H9 (cell line): ENCODE measurements around the gene GCNT2. TPM values are rescaled to one million over a fixed set of nuclear protein-coding genes. Genes with fewer than 3 reads are reported as not detected.
"Not testable (repeated sequence)": the region's sequence is repeated elsewhere in the genome, so short reads cannot be mapped to it uniquely, and the experiment has no call there.

ENCODE experiments used
- DNase-seq: peaks from one replicate; pipeline ENCODE4 v3.0.0-alpha.2; 2017
- H2AFZ ChIP-seq: one replicate; pipeline ENCODE4 v1.6.1; 2013; ENCODE audit warnings: mild to moderate bottlenecking, low read length, control low read depth, moderate library complexity
- H2AK5ac ChIP-seq: 2 replicates; pipeline ENCODE4 v1.6.1; 2013; ENCODE audit warnings: low read length, control low read depth, mixed read lengths; ENCODE audit not compliant: insufficient read length
- H2BK120ac ChIP-seq: one replicate; pipeline ENCODE4 v1.6.1; 2013; ENCODE audit warnings: low read depth, mild to moderate bottlenecking, low read length, control low read depth, inconsistent platforms; ENCODE audit not compliant: poor library complexity, severe bottlenecking
- H2BK12ac ChIP-seq: 2 replicates; pipeline ENCODE4 v1.6.1; 2013; ENCODE audit warnings: low read length, control low read depth, mixed read lengths, low read depth; ENCODE audit not compliant: insufficient read length
- H2BK15ac ChIP-seq: 2 replicates; pipeline ENCODE4 v1.6.1; 2013; ENCODE audit warnings: low read depth, low read length, control low read depth
- H2BK20ac ChIP-seq: one replicate; pipeline ENCODE4 v1.6.1; 2013; ENCODE audit warnings: low read depth, mild to moderate bottlenecking, low read length, control low read depth, inconsistent platforms; ENCODE audit not compliant: poor library complexity, severe bottlenecking
- H2BK5ac ChIP-seq: 2 replicates; pipeline ENCODE4 v1.6.1; 2013; ENCODE audit warnings: low read length, control low read depth, mixed read lengths; ENCODE audit not compliant: insufficient read length
- H3K14ac ChIP-seq: 2 replicates; pipeline ENCODE4 v1.6.1; 2013; ENCODE audit warnings: low read length, control low read depth; ENCODE audit not compliant: insufficient read depth
- H3K18ac ChIP-seq: 2 replicates; pipeline ENCODE4 v1.6.1; 2013; ENCODE audit warnings: low read depth, mild to moderate bottlenecking, mixed read lengths, low read length, control low read depth; ENCODE audit not compliant: insufficient read length
- H3K23ac ChIP-seq: 2 replicates; pipeline ENCODE4 v1.6.1; 2013; ENCODE audit warnings: low read length, control low read depth, mixed read lengths, low read depth; ENCODE audit not compliant: insufficient read length
- H3K23me2 ChIP-seq: 2 replicates; pipeline ENCODE4 v1.6.1; 2013; ENCODE audit warnings: low read depth, mild to moderate bottlenecking, mixed read lengths, low read length, control low read depth; ENCODE audit not compliant: insufficient read length, poor library complexity, severe bottlenecking
- H3K27ac ChIP-seq: 2 replicates; pipeline ENCODE4 v1.5.1; 2013; ENCODE audit warnings: low read length, control low read depth, mixed read lengths, low read depth; ENCODE audit not compliant: insufficient read length
- H3K27me3 ChIP-seq: 2 replicates; pipeline ENCODE4 v1.6.1; 2013; ENCODE audit warnings: low read length, control low read depth, inconsistent platforms; ENCODE audit not compliant: insufficient read depth
- H3K4ac ChIP-seq: 2 replicates; pipeline ENCODE4 v1.6.1; 2013; ENCODE audit warnings: low read depth, mild to moderate bottlenecking, control low read depth, inconsistent platforms, low read length, moderate library complexity
- H3K4me1 ChIP-seq: 2 replicates; pipeline ENCODE4 v1.6.1; 2013; ENCODE audit warnings: low read length, control low read depth, inconsistent platforms; ENCODE audit not compliant: insufficient read depth
- H3K4me2 ChIP-seq: 2 replicates; pipeline ENCODE4 v1.6.1; 2013; ENCODE audit warnings: low read length, control low read depth, mixed read lengths; ENCODE audit not compliant: insufficient read length, insufficient read depth
- H3K56ac ChIP-seq: 2 replicates; pipeline ENCODE4 v1.6.1; 2013; ENCODE audit warnings: low read depth, mild to moderate bottlenecking, mixed read lengths, low read length, control low read depth; ENCODE audit not compliant: insufficient read length
- H3K79me1 ChIP-seq: 2 replicates; pipeline ENCODE4 v1.6.1; 2013; ENCODE audit warnings: low read depth, mild to moderate bottlenecking, moderate library complexity, low read length, control low read depth, inconsistent platforms; ENCODE audit not compliant: insufficient read depth, poor library complexity, severe bottlenecking
- H3K79me2 ChIP-seq: 2 replicates; pipeline ENCODE4 v1.6.1; 2013; ENCODE audit warnings: low read length, control low read depth, inconsistent platforms; ENCODE audit not compliant: insufficient read depth
- H3K9ac ChIP-seq: 2 replicates; pipeline ENCODE4 v1.6.1; 2013; ENCODE audit warnings: low read length, control low read depth, mixed read lengths; ENCODE audit not compliant: insufficient read length; ENCODE audit errors: extremely low read depth
- H3K9me3 ChIP-seq: one replicate; pipeline ENCODE4 v1.6.1; 2013; ENCODE audit warnings: low read depth, low read length, inconsistent platforms; ENCODE audit not compliant: control insufficient read depth
- H3T11ph ChIP-seq: one replicate; pipeline ENCODE4 v1.6.1; 2013; ENCODE audit warnings: mild to moderate bottlenecking, low read length, control low read depth, inconsistent platforms
- H4K20me1 ChIP-seq: one replicate; pipeline ENCODE4 v1.6.1; 2013; ENCODE audit not compliant: control insufficient read depth, insufficient read length, insufficient read depth
- H4K5ac ChIP-seq: 2 replicates; pipeline ENCODE4 v1.6.1; 2013; ENCODE audit warnings: low read depth, mild to moderate bottlenecking, mixed read lengths, low read length, control low read depth; ENCODE audit not compliant: insufficient read length
- H4K8ac ChIP-seq: replicated peaks from 2 replicates; pipeline ENCODE4 v1.6.1; 2013; ENCODE audit warnings: low read length, control low read depth, mixed read lengths, low read depth; ENCODE audit not compliant: insufficient read length
- H4K91ac ChIP-seq: 2 replicates; pipeline ENCODE4 v1.6.1; 2013; ENCODE audit warnings: low read depth, mild to moderate bottlenecking, moderate library complexity, mixed read lengths, low read length, control low read depth; ENCODE audit not compliant: insufficient read length
- H3K27ac Mint-ChIP-seq, 3 experiments: 2 replicates in 2 of 3; 3 replicates in 1 of 3; pipeline ENCODE4 v1.8.0; 2020 to 2021; ENCODE audit warnings: mixed read lengths in 3 of 3, mild to moderate bottlenecking in 1 of 3, moderate library complexity in 1 of 3
- H3K27me3 Mint-ChIP-seq: 2 replicates; pipeline ENCODE4 v1.8.0; 2021; ENCODE audit warnings: low read depth, mild to moderate bottlenecking, moderate library complexity, mixed read lengths
- H3K36me3 Mint-ChIP-seq, 3 experiments: 2 replicates in 2 of 3; 3 replicates in 1 of 3; pipeline ENCODE4 v1.8.0; 2020 to 2021; ENCODE audit warnings: low read depth in 3 of 3, mixed read lengths in 3 of 3; ENCODE audit not compliant: insufficient read depth in 1 of 3
- H3K4me1 Mint-ChIP-seq, 2 experiments: 2 replicates each; pipeline ENCODE4 v1.8.0; 2020; ENCODE audit warnings: mixed read lengths in 2 of 2
- H3K4me3 Mint-ChIP-seq, 2 experiments: 2 replicates in 1 of 2; 3 replicates in 1 of 2; pipeline ENCODE4 v1.8.0; 2020 to 2021; ENCODE audit warnings: mild to moderate bottlenecking in 2 of 2, mixed read lengths in 2 of 2, moderate library complexity in 1 of 2
- H3K9me3 Mint-ChIP-seq, 2 experiments: 2 replicates in 1 of 2; 3 replicates in 1 of 2; pipeline ENCODE4 v1.8.0; 2020; ENCODE audit warnings: mild to moderate bottlenecking in 2 of 2, mixed read lengths in 2 of 2, moderate library complexity in 1 of 2
- WGBS: extraction: QIAGEN DNeasy Blood & Tissue Kit; methylation state at CpG from one replicate; pipeline ENCODE4 v1.1.7; 2013; ENCODE audit warnings: missing lambda C conversion rate, low lambda C conversion rate, mixed read lengths; ENCODE audit not compliant: insufficient read length; ENCODE audit errors: extremely low coverage; 5-methylcytosine and 5-hydroxymethylcytosine counted together
- total RNA-seq: library from RNA; stranded (reverse); gene quantifications from 2 replicates; pipeline ENCODE4 v1.2.1, GENCODE V29; 2021
- TF ChIP-seq, protein P1 (sequence below): fragments of 200-600 bp; sonication (generic); conservative IDR thresholded peaks from 3 replicates; pipeline ENCODE4 v1.8.0; 2021; ENCODE audit warnings: antibody characterized with exemption, mild to moderate bottlenecking

GCNT2 gene
- total RNA-seq, 1 experiment from 2014 or later, result 41.7 TPM

DNA sequence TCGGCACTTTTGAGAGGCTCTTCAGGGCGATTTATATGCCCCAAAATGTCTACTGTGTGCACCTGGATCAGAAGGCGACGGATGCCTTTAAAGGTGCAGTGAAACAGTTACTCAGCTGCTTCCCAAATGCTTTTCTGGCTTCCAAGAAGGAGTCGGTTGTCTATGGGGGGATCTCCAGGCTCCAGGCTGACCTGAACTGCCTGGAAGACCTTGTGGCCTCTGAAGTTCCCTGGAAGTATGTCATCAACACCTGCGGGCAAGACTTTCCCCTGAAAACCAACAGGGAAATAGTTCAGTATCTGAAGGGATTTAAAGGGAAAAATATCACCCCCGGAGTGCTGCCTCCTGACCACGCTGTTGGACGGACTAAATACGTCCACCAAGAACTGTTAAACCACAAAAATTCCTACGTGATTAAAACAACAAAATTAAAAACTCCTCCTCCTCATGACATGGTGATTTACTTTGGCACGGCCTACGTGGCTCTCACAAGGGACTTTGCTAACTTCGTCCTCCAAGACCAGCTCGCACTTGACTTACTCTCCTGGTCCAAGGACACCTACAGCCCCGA is 8.2 kb downstream of the GCNT2 start:
- H2AFZ ChIP-seq, result no peak overlapping the region
- H3K4me2 ChIP-seq, result no peak overlapping the region
- H3K4me3 Mint-ChIP-seq, result no peak overlapping the region
- TF ChIP-seq, protein P1, sequence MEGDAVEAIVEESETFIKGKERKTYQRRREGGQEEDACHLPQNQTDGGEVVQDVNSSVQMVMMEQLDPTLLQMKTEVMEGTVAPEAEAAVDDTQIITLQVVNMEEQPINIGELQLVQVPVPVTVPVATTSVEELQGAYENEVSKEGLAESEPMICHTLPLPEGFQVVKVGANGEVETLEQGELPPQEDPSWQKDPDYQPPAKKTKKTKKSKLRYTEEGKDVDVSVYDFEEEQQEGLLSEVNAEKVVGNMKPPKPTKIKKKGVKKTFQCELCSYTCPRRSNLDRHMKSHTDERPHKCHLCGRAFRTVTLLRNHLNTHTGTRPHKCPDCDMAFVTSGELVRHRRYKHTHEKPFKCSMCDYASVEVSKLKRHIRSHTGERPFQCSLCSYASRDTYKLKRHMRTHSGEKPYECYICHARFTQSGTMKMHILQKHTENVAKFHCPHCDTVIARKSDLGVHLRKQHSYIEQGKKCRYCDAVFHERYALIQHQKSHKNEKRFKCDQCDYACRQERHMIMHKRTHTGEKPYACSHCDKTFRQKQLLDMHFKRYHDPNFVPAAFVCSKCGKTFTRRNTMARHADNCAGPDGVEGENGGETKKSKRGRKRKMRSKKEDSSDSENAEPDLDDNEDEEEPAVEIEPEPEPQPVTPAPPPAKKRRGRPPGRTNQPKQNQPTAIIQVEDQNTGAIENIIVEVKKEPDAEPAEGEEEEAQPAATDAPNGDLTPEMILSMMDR, result no peak
- H3K23ac ChIP-seq, result no peak overlapping the region
- H4K20me1 ChIP-seq, result no peaks in the 10 kb centered on the region
- H3K56ac ChIP-seq, result no peak overlapping the region
- peak overlapping the region; percentile 53 for H4K8ac ChIP-seq
- no peaks in the 10 kb centered on the region for H3K27me3 ChIP-seq
- no peaks in the 10 kb centered on the region for H3K79me2 ChIP-seq
- no peaks in the 10 kb centered on the region for H3K79me1 ChIP-seq
- H2BK120ac ChIP-seq, result no peak overlapping the region
- no peak overlapping the region for H2BK12ac ChIP-seq
- no peaks in the 10 kb centered on the region for H3K36me3 Mint-ChIP-seq
- H3K18ac ChIP-seq, result no peak overlapping the region
- WGBS, result no CpG with 5 or more reads among the region's 16 CpGs
- no peaks in the 10 kb centered on the region for H3K9me3 Mint-ChIP-seq
- H2AK5ac ChIP-seq, result no peak overlapping the region
- H3K14ac ChIP-seq, result no peak overlapping the region
- no peak overlapping the region for H2BK20ac ChIP-seq
- no peak overlapping the region for H2BK15ac ChIP-seq
- peak; percentile 18 for DNase-seq
- H3K23me2 ChIP-seq, result no peaks in the 10 kb centered on the region
- no peak overlapping the region for H2BK5ac ChIP-seq
- no peaks in the 10 kb centered on the region for H3K9me3 ChIP-seq
- no peak overlapping the region for H4K5ac ChIP-seq
- no peaks in the 10 kb centered on the region for H3K27me3 Mint-ChIP-seq
- H3K4me1 ChIP-seq, result peaks cover 8% of the 10 kb centered on the region; the same call in 1 of the 2 replicates
- H3K4me1 Mint-ChIP-seq, result peaks cover 21 to 23% of the 10 kb centered on the region in 2 experiments
- H3K9ac ChIP-seq, result no peak overlapping the region
- H3K27ac ChIP-seq, result no peak overlapping the region
- peak overlapping the region in 1 of 3 experiments; percentile 64; a peak in 1 of 7 replicates for H3K27ac Mint-ChIP-seq
- H3K4ac ChIP-seq, result no peak overlapping the region
- no peak overlapping the region for H4K91ac ChIP-seq
- H3T11ph ChIP-seq, result no peak overlapping the region

DNA sequence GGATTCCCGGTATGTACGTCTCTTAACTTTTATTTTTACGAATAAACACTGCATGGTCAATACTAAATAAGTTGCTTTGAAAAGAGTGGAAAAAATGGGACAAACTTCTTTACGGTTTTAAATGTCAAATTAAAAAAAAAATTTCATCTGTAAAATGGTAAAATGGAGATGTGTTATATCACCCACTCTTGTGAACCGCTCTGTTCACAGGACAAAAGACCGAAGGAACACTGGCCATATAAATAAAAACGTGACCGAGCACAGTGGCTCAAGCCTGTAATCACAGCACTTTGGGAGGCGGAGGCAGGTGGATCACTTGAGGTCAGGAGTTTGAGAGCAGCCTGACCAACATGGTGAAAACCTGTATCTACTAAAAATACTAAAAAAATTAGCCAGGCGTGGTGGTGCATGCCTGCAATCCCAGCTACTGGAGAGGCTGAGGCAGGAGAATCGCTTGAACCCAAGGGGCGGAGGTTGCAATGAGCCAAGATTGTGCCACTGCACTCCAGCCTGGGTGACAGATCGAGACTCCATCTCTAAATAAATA is 8.8 kb downstream of the GCNT2 start:
- not testable (repeated sequence) for H3K27me3 Mint-ChIP-seq

More for the DNA sequence above, 8.8 kb downstream of the GCNT2 start:
- no CpG with 5 or more reads among the region's 13 CpGs for WGBS
- Mint-ChIP-seq H3K27ac (peak overlapping the region in 1 of 3 experiments; percentile 64; a peak in 1 of 7 replicates), H3K4me1 (peaks cover 21 to 26% of the 10 kb centered on the region in 2 experiments)
- H2BK12ac ChIP-seq, H3K36me3 Mint-ChIP-seq, H3K4me2 ChIP-seq, H2AFZ ChIP-seq, H3K4me3 Mint-ChIP-seq, H3K56ac ChIP-seq, H3T11ph ChIP-seq, H3K9me3 Mint-ChIP-seq, H3K4ac ChIP-seq, H2BK15ac ChIP-seq, H3K79me2 ChIP-seq, H3K27ac ChIP-seq, H2BK5ac ChIP-seq, H4K91ac ChIP-seq, H2BK120ac ChIP-seq, H2BK20ac ChIP-seq, H3K4me1 ChIP-seq, H3K14ac ChIP-seq, H3K18ac ChIP-seq, H3K79me1 ChIP-seq, H4K20me1 ChIP-seq, H3K27me3 ChIP-seq, H4K5ac ChIP-seq, H3K23me2 ChIP-seq, H2AK5ac ChIP-seq, H3K9me3 ChIP-seq, H3K23ac ChIP-seq, H3K9ac ChIP-seq, DNase-seq: not testable (repeated sequence)
- peak overlapping the region; percentile 53 for H4K8ac ChIP-seq
